GM21529 (cell line): ENCODE measurements around the gene ZNF490.
"Not testable (repeated sequence)": the region's sequence is repeated elsewhere in the genome, so short reads cannot be mapped to it uniquely, and the experiment has no call there.

ENCODE experiments used
- ATAC-seq: cut with Tn5 transposase; IDR thresholded peaks from one replicate; pipeline ENCODE4 v1.9.1; 2021; ENCODE audit not compliant: unreplicated experiment

Gene ZNF490

GRCh38 chr19:12610540-12611360 is at the start of gene ZNF490, which contains the start of gene ZNF791:
TSS of gene ZNF490 (minus strand) at chr19:12610813. CDS start at chr19:12610680, 133 bp downstream.
TSS of gene ZNF791 (plus strand) at chr19:12610920. CDS start at chr19:12611080, 160 bp downstream.
- ATAC-seq: peak; percentile 78

GRCh38 chr19:12657966-12658365 is 47.4 kb upstream of the ZNF490 start:
- ATAC-seq: no peak

GRCh38 chr19:12656899-12657571 is 46.4 kb upstream of the ZNF490 start:
- no peak for ATAC-seq

GRCh38 chr19:12655546-12655945 is 44.9 kb upstream of the ZNF490 start:
- no peak for ATAC-seq

- ATAC-seq: no peak
These were observed 41.6 kb upstream of the ZNF490 start for GRCh38 chr19:12652219-12652618.

GRCh38 chr19:12649941-12650340 is 39.3 kb upstream of the ZNF490 start:
- no peak for ATAC-seq

- no peak for ATAC-seq
These were observed 37.5 kb upstream of the ZNF490 start for GRCh38 chr19:12648088-12648487.

- no peak for ATAC-seq
These were observed 37.0 kb upstream of the ZNF490 start for GRCh38 chr19:12647490-12648071.

GRCh38 chr19:12647047-12647446 is 36.4 kb upstream of the ZNF490 start:
- no peak for ATAC-seq

- no peak for ATAC-seq
These were observed 35.9 kb upstream of the ZNF490 start for GRCh38 chr19:12646551-12646950.

- ATAC-seq: not testable (repeated sequence)
These were observed 33.1 kb upstream of the ZNF490 start for GRCh38 chr19:12643716-12644115.

- no peak for ATAC-seq
These were observed 31.9 kb upstream of the ZNF490 start for GRCh38 chr19:12642506-12642905.

GRCh38 chr19:12641456-12641855 is 30.8 kb upstream of the ZNF490 start:
- ATAC-seq: no peak

- no peak for ATAC-seq
These were observed 29.4 kb upstream of the ZNF490 start for GRCh38 chr19:12639901-12640613.

- no peak for ATAC-seq
These were observed 28.1 kb upstream of the ZNF490 start for GRCh38 chr19:12638611-12639182.

- no peak for ATAC-seq
These were observed 26.0 kb upstream of the ZNF490 start for GRCh38 chr19:12636631-12637030.

GRCh38 chr19:12629215-12629614 is 18.6 kb upstream of the ZNF490 start:
- ATAC-seq: no peak

GRCh38 chr19:12628040-12629022 is 17.7 kb upstream of the ZNF490 start:
- ATAC-seq: no peak

- no peak for ATAC-seq
These were observed 16.3 kb upstream of the ZNF490 start for GRCh38 chr19:12626958-12627357.
